Peyer's patch (tissue), 4 donors: ENCODE data around the gene CACNA1A.

Source experiments
- POLR2A ChIP-seq, 2 donors: fragments of 450-650 bp; IDR thresholded peaks; one replicate each; pipeline ENCODE4 v1.5.1; 2017; ENCODE audit warnings: antibody characterized with exemption in 2 of 2, mild to moderate bottlenecking in 2 of 2, moderate library complexity in 2 of 2
- TF ChIP-seq, protein P1 (sequence below), 6 experiments: fragments of 450-650 bp in 4 of 6; fragments of 200-600 bp in 2 of 6; sonication (generic) in 1 of 6; IDR thresholded peaks; one replicate each; pipeline ENCODE4 v1.5.1; 2017 to 2019; ENCODE audit warnings: antibody characterized with exemption in 6 of 6, mild to moderate bottlenecking in 3 of 6, moderate library complexity in 1 of 6

DNA sequence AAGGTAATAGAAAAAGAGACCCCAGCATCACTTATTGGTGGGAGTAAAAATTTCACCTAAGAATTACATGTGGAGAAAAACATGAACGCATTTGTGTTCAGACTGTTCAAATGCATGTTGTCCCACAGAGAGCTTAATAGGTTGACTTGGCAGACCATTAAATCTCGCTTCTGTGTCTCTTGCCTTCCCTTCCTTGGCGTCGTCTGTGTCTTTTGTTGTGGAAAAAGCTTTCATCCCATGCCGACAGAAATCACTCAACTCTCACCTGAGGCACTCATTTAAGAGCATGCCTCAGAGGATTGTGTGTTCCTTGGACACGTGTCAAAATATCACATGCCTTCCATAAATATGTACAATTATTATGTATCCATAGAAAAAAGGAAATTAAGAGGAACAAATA is 24.4 kb upstream of the CACNA1A start:
- TF ChIP-seq, protein P1, sequence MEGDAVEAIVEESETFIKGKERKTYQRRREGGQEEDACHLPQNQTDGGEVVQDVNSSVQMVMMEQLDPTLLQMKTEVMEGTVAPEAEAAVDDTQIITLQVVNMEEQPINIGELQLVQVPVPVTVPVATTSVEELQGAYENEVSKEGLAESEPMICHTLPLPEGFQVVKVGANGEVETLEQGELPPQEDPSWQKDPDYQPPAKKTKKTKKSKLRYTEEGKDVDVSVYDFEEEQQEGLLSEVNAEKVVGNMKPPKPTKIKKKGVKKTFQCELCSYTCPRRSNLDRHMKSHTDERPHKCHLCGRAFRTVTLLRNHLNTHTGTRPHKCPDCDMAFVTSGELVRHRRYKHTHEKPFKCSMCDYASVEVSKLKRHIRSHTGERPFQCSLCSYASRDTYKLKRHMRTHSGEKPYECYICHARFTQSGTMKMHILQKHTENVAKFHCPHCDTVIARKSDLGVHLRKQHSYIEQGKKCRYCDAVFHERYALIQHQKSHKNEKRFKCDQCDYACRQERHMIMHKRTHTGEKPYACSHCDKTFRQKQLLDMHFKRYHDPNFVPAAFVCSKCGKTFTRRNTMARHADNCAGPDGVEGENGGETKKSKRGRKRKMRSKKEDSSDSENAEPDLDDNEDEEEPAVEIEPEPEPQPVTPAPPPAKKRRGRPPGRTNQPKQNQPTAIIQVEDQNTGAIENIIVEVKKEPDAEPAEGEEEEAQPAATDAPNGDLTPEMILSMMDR (IDR thresholded peaks at IDR 0.05) = no peak
- no peak for TF ChIP-seq POLR2A (IDR thresholded peaks at IDR 0.05)
